Putamen (tissue), 1 donor: ENCODE measurements around the gene PLCG1.

Experiments used
- DNase-seq: peaks from one replicate; pipeline ENCODE4 v3.0.0-alpha.2; 2016; ENCODE audit warnings: low spot score

The PLCG1 gene

DNA sequence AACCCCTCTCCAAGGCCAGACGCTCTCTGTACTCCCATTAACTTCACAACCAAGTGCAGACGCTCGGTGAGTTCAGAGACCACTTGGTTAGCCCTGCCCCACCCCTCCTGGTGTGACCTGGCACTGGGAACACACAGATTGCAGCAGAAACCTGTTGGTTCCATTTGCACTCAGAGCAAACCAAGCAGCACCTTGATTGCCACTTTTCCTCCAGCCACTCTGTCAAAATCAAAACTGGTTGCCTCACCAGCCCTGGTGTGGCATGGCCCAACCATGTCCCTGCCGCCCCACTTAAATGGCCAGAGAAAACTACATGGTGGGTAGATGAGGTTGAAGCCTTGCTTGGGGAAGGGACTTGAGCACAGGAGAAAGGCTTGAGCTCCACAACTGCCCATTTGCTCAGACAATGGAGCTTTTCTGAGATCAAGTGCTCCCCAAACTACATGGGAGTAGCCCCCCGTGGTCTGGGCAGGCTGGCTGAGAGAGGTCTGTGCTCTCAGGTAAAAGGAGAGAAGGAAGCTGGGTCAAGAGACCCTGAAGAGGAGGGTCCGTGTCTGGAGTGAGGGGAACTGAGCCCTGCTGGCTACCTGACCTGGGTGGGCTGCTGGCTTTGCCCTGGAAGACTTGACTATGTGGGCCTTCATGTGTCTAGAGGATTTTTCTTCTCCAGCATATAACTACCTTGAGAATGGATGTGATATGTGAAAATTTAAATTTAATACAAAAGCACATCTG lies 43.4 kb downstream of the PLCG1 start:
- DNase-seq: no peak

DNA sequence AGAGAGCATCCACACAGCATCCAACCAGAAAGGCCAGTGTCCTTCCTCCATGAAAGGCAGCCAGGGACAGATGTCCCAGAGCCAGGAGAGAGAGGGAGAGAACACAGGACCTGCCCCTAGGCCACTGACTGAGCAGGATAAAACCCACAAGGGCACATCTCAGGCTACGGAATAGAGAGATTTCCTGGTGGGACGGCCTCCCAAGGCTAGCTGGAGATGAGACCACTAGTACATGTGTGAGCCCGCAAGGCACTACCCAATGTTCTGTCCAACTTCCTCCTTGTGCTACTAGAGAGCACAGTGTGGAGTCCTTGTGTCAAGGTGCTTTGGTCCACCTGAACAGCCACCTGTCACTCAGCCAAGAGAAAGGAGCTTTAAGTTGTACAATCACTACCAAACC lies 44.2 kb downstream of the PLCG1 start:
- no peak for DNase-seq

DNA sequence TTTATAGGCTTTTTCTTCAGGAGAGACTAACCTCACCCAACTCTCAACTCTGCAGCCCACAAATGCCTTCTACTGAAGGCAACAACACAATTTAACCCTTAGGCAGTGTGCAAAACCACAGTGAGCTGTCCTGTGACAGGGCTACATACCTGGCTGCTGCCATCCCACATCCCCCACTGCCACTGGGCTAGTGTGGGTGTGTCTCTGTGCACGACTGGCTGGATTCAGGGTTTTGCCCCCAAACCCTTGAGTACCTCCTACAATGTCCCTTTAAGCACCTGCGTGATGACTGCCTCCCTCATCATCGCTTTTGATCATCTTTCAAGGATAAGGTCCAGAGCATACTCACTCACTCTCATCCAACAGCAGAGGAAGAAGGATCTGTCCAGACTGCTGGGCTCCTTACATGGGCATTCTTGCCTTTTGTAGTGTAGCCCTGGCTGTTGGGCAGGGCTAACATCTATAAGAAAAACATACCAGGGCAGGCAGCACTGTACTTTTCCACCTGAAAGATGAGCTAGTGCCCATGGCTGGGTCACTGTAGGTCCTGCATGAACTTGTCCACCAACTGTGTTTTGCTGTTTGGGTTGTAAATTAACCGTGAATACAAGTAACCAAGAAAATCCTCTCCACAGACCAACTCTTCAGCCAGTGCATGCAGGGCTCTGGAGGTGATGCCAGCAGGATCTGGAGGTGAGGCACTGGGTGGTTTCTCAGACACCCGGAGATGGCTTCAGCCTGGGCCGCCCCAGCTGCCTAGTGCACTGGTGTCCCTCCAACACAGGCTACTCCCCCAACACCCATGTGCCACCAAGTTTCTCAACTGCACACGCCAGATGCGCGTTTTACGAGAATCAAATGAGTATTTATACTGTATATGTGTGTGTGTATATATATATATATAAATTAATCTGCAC lies 45.2 kb downstream of the PLCG1 start:
- DNase-seq: no peak

DNA sequence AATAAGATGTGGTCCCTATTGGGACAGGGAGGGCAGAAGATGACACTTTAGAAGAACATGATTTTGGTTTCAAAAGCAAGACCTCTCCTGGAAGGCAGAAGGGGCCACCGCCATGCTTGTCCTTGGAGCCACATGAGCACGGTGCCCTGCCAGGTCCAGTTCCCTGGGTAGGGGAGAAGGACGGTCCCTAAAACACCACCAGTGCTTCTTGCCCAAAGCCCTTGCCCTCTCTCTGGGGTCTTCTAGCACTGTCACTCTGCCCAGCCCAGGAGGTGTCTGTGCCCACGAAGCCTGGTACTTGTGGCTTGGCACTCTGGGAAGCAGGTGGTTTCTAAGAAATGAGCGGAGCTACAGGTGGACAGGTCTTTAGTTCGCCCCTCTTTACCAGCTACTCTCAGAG lies 46.0 kb downstream of the PLCG1 start:
- no peak for DNase-seq

DNA sequence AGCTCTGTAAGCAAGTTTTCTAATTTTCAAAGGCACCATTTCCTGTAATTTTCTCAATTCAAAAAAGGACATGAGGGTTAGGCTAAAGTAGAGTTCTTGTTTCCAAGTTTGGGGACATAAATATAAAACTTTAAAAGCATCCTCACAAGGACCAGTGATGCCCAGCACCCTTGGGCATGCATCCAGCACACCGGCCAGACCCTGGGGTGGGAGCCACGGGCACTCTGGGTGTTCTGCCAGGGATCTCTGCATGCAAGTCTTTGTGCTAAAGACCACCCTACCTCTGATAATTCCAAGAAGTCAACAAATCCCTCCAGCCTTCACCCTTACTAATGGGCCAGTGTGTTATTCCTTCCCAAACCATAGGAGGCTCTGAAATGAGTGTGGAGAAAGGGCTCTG lies 46.5 kb downstream of the PLCG1 start:
- DNase-seq: no peak

DNA sequence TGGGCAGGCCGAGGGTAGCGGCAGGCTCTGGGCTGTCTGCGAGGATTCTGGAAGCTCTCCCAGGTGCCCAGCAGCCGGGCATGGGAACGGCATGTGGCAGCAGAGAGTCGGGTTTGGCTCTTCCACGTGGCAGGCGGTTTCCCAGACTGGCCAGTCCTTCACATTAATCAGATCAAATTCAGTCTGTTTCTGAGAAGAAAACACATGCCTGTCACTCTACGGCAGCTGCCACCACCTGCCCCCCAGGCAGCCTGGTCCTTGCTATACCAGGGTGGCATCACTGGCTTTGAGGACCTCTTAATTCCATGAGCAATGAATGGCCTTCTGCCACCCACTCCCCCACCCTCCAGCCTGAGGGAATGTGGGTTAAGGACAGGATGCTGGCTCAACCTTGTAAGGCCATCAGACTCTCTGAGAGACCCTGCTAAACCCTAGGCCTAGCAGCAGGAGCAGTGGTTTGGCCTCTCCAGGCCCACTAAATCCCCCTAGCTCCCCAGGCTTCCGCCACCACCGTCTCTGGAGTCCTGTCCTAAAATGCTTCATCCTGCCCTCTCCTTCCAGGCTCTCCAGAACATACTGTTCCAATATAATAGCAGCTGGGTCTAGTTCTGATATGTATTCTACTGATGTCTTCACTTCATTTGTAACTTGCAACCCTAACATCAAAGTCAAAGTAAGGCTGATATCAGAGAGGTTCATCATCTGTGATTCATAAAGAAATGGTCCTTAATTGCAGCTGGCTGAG lies 47.8 kb downstream of the PLCG1 start:
- peak; percentile 76 for DNase-seq

DNA sequence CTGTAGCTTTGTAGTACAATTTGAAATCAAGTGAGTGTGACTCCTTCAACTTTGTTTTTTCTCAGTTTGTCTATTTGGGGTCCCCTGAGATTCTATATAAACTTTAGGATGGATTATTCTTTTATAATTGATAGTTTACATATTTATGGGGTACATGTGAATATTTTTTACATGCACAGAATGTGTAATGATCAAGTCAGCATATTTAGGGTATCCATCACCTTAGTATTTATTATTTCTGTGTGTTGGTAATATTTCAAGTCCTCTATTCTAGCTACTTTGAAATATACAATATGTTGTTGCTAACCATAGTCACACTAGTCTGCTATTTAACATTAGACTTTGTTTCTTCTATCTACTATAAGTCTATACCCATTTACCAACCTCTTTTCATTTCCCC lies 50.3 kb downstream of the PLCG1 start:
- no peak for DNase-seq

DNA sequence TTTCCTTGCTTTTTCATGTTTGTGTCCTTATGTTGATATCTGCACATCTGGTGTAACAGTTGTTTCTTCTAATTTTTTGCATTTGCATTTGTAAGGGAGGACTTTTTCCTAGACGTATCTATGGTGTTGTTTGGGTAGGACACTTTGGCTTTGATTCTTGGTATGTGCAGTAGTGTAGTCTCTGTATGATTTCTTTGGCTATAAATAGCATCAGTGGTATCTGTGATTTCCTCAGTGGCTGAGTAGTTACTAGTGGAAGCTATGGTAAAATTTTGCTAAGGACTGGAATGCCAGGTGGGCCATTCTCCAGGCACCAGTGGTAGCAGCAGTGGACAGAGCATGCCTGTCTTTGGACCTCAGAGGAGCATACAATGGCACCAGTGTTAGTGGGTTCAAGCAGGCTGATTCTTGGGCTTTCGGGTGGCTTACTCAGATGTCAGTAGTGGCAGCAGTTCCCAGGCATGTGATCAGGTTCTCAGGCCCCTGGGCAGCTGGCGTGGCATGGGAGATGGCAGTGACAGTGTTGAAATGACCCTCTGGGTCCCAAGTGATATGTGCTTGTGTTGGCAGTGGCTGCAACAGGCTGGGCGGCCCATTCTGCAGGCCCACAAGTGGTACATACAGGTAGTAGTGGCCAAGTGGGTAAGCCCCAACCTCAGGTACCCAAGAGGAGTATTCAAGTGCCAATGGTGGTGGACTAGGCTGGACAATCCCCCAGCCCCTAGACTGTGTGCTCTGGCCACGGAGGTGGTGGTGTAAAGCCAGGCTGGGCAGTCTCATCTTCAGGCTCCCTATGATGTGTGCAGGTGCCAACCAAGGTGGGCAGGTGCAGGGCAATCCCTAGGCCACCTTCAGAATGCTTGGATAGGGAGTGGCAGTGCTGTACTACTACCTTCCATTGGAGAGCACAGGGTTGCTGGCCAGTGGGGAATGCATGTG lies 54.5 kb downstream of the PLCG1 start:
- no peak for DNase-seq

DNA sequence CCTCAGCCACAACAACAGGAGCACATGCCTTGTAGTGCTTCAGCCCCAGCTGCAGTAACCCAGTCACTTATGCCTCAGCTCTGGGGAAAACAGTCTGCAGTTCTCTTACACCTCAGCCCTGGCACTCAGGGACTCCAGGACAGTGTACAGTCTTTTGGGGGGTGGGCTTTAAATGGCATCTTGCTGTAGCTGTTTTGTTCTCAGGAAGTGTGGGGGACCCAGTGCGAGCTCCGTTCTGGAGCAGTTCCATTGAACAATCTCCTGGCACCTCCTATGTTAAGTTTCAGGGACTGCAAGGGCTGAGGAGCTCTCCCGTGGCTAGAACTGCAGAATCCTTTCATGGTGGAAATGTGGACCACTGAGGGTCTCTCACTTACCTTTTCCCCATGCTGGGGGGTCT lies 55.2 kb downstream of the PLCG1 start:
- DNase-seq: no peak

DNA sequence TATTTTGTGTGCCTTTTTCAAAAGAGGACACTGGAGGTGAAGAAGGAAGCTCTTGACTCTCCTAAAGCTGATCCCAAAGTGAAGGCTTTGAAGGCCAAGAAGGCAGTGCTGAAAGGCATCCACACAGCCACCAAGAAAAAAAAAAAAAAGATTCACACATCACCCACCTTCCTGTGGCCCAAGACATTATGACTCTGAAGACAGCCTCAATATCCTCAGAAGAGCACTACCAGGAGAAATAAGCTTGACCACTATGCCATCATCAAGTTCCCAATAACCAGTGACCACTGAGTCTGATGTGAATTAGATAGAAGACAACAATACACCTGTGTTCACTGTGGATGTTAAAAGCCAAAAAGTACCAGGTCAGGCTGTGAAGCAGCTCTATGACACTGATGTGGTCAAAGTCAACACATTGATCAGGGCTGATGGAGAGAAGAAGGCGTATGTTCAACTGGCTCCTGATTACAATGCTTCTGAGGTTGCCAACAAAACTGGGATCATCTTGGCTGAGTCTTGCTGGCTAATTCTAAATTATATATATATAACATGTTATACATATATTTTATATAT lies 59.4 kb downstream of the PLCG1 start:
- no peak for DNase-seq

DNA sequence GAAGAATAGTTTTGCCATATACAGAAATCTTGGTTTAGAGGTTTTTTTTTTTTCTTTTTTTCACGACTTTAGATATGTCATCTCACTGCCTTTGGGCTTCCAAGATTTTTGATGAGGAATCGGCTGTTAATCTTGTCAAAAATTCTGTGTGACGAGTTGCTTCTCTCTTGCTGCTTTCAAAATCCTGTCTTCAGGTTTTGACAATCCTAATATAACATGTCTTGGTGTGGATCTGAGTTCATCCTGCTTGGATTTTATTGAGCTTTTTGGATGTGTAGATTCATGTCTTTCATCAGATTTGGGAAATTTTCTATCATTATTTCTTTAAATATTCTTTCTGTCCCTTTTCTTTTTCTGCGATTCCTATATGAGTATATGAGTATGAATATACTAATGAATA lies 61.1 kb downstream of the PLCG1 start:
- DNase-seq: no peak

DNA sequence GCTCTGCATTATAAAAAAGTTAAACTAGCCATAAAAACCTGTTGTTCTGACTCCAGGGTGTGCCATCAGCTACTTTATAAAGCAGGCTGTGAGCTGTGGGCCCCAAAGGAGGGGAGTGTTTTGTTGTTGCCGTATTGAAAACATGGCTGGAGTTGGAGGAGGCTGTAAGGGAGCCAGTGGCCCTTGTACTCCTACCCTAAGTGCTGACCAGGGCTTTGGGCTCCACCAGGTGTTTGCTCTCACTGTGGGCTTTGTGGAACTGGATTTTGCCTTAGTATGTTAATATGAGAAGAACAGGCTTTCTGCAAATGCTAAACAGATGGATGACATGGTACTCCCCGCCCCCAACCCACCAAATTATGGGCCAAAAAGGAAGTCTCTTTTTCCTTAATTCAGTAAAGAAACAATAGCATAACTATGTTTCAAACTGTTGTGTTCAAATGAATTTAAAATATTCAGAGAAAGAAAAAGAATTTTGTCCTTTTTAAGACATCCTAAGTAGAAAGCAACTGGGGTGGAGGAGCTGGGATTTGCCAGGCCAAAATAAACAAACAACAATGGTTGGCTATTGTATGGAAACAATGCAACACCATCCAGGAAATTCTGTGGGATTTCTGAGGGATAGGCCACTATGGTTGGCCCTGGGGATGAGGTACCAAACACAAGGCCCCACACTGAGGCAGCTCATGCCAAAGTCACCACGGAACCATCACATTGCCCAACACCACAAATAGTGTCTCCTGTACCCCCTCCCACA lies 63.3 kb downstream of the PLCG1 start:
- DNase-seq: no peak

DNA sequence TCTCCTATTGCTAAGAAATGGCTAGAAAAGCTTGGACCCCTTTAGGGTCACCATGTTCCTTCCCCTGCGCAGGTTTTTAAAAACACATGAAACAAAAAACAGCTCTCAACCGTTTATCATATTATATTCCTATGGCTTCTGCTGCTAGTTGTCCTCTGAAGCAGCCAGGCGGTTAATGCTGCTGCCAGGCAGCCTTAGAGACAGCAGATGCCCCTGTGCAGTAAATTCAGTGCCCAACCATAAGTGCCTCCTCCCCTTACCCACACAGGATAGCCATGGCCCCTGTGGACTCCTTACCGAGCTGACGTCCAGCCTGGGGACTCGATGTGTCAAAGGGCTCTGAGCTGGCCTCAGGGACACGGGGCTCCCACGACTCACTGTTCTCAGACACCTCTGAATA lies 64.4 kb downstream of the PLCG1 start:
- DNase-seq: no peak

DNA sequence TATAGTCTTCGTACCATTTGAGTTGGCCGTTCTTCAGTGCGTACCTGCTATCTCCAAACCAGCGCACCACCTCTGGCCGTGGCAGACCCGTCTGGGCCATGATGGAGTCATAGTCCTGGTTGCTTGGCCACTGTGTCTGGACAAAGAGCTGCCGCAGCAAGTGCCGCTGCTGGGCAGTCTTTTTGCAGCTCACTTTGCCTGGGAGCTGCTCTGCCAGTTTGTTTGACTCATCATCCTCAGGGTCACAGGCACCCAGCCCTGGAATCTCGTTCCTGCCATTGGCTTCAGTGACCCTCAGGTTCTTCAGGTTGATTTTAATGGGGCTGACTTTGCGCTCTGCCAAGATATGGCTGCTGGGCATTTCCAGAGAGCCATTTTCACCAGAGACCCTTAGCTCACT lies 65.1 kb downstream of the PLCG1 start:
- no peak for DNase-seq

DNA sequence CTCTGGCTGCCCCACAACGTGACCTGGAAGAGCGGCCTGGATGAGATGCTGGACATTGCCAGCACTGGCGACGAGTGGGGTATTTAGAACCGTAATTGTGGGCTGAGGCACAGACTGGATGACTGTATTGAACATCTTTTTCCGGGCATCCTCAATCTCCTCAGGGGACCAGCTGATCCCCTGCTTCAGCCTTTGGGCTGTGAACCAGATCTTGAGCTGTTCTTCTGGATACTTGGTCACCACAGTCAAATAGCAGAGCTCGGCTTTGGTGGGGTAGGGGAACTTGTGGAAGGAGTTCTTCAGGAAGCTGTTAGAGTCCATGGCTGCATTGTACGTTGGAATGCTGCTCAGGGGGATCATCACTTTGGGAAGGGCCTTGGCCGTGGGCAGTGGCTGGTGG lies 66.3 kb downstream of the PLCG1 start:
- no peak for DNase-seq

DNA sequence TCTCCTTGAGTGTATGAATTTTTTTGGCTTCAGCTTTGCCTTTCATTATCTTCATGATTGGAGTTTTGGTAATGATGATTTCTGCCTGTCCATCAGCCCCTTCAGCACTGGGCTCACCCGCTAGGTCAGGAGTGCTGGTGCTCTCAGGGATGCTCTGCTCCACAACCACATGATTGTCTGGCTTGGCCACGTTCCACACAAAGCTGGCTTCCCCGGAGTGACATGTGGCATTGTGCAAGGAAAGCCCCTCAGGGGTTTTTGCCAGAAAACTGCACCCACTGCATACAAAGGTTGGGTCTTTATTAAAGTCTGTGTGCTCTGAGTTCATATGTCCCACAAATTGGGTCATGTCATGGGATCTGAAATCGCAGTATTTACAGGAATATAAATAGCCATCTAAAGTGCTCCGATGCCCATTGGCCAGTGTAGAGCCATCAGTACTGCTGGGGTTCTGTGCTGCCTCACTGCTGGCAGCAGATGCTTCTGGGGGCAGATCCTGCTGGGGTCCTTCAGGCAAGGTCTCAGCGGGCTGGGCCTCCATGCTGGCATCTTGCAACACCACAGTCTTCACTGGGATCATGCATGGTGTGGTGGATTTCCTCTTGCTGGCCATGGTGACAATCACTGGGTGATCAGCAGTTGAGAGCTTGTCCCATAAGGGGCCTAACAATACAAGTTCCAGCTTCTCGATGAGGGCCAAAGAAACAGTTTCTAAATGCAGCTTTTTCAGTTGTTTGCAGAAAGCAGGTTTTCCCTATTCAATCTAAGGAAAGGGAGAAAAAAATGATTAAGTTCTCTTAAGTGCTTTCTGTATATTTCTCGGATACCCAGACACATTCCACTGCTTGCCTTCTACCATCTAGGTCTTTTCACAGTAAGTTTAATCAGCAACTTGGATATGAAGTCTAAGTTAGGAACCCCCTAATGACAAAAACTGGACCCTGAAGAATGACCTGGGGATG lies 67.2 kb downstream of the PLCG1 start:
- DNase-seq: no peak

DNA sequence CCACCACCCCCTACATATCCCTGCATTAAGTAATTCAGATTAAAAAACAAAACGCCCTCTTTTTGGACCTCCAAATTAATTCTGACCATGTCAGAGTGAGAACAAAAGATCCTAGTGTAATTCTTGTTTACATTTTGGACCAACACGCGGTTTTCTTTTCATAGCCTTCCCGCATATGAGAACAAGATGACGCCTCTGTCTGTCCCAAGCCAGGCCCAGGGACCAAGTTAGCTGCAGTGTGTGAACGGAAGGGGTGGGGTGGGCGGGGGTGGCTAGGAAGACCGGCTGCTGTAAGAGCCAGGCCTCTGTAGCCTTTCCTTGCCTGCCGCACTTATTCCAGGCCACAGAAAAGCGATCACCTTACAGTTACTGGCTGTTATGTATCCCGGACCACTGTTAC lies 68.0 kb downstream of the PLCG1 start:
- DNase-seq: peak; percentile 96

DNA sequence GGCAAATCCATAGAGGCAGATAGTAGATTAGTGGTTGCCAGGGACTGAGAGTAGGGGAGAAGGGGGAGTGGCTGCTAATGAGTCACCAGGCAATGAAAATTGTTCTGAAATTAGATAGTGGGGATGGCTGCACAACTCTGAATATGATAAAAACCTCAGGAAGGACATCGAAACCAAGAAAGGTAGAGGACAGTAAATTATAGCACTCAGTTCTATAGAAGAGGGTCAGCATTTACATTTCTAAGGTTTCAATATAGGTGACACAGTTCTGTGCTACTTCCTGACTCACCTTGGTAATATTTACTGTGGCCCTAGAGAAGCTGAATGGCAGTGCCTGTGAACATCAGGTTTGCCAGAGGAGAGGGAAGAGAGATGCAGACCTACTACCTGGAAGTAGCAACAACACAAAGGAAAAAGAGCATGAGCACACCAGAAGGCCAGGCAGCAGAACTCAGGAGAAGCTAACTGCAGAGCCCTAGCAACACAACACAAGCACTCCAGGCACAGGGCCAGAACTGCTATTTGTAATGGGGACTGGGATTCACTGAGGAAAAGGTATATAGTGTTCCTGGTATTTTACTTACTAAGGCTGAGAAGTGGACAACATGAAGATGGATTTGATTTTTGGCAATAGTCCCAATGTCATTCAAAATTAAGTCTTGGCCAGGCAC lies 75.9 kb downstream of the PLCG1 start:
- no peak for DNase-seq

DNA sequence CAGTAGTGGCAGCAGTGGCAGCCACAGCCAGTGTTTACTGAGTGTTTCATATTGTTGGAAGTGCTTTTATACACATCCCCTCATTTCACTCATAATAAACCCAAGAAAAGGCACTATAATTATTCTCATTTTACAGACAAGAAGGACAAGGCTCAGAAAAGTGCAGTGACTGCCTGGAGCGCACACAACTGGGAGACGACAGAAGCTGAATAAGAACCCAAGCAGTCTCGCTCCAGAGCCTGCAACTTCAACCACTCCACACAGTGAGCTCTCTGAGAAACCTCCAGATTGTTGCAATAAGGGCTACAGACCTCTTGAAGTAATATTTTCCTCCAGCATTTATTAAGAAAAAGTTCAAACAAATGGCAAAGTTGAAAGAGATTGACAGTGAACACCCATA lies 76.9 kb downstream of the PLCG1 start:
- no peak for DNase-seq
